ENCODE results near the gene IL2RA. TPM values are rescaled to one million over a fixed set of nuclear protein-coding genes. Genes with fewer than 3 reads are reported as not detected.

The IL2RA gene
- total and polyA plus RNA-seq, 2 donors (not counting 3 experiments of a cell fraction or from before 2014, with no cell fraction given): not detected

GRCh38 chr10:6052247-6053221 lies 9.6 kb downstream of the IL2RA start:
- H4K20me1 ChIP-seq (replicated peaks; ENCODE audit: control insufficient read depth, extremely low read depth, insufficient read depth, low read length): no peaks in the 10 kb centered on the region
- dilution Hi-C loops (cut with MboI; ENCODE audit: extremely low pct_ligation_motif_present, low sequenced_read_pairs) (no loop called here), intact Hi-C loops (cut with micrococcal nuclease) (no loop called here)
- ChIA-PET CTCF (interaction anchor here (1.0 kb wide), 1 partner anchor 22 kb away, joined by 3 read pairs; no protein-coding TSS in a partner anchor), POLR2A (no interaction called here)
- H3K4me3 ChIP-seq (replicated peaks in 1 of 3; ENCODE audit: insufficient read depth in 1 of 3, low read depth in 1 of 3, low read length in 3 of 3): no peak overlapping the region
- H3K9ac ChIP-seq (replicated peaks; ENCODE audit: extremely low read depth, insufficient read depth, low read length): no peak overlapping the region
- TF ChIP-seq POLR2AphosphoS5 (IDR thresholded peaks at IDR 0.05; ENCODE audit: insufficient read depth, low read depth, low read length) (no peak), GATA2 (IDR thresholded peaks at IDR 0.05; ENCODE audit: insufficient read depth, insufficient read length, low read depth, low read length) (no peak), POLR2A (IDR thresholded peaks at IDR 0.05; ENCODE audit: low read depth, low read length) (no peak), CTCF (IDR thresholded peaks at IDR 0.05; ENCODE audit: extremely low read depth in 1 of 2, insufficient read depth in 1 of 2, low read depth in 1 of 2, low read length in 2 of 2) (no peak), JUN (IDR thresholded peaks at IDR 0.05; ENCODE audit: borderline replicate concordance, insufficient read depth, insufficient read length, low read depth) (no peak), EZH2 (IDR thresholded peaks at IDR 0.05; ENCODE audit: borderline replicate concordance, low read depth, low read length, severe bottlenecking) (no peak), MAX (IDR thresholded peaks at IDR 0.05; ENCODE audit: insufficient read depth, insufficient read length) (no peak), MYC (IDR thresholded peaks at IDR 0.05; ENCODE audit: low read depth, low read length) (no peak), FOS (IDR thresholded peaks at IDR 0.05; ENCODE audit: borderline replicate concordance, insufficient read depth, low read length) (no peak)
- no peaks in the 10 kb centered on the region for H3K79me2 ChIP-seq (ENCODE audit: control insufficient read depth, insufficient read depth, low read length)
- H3K4me2 ChIP-seq (ENCODE audit: insufficient read depth, low read length): no peak overlapping the region
- DNase-seq (ENCODE audit: low read depth, low spot score): no peak
- no peaks in the 10 kb centered on the region for H3K36me3 ChIP-seq (ENCODE audit: control insufficient read depth in 2 of 2, extremely low read depth in 1 of 2, insufficient read depth in 2 of 2, low read length in 2 of 2)
- no peak for FAIRE-seq
- no peak overlapping the region for H3K27ac ChIP-seq (ENCODE audit: insufficient read depth, low read depth, low read length)
- peaks cover 0 to 5% of the 10 kb centered on the region in 2 experiments for H3K27me3 ChIP-seq (ENCODE audit: control insufficient read depth in 2 of 2, insufficient read depth in 2 of 2, low read length in 2 of 2)
- peaks cover 9% of the 10 kb centered on the region for H3K4me1 ChIP-seq (ENCODE audit: control insufficient read depth, extremely low read depth, insufficient read depth, low read length)
- no peaks in the 10 kb centered on the region for H3K9me1 ChIP-seq (replicated peaks; ENCODE audit: control insufficient read depth, extremely low read depth, insufficient read depth, low read length)
- no TSS peak for BruUV-seq (replicated peaks)
- H3K9me3 ChIP-seq (replicated peaks; ENCODE audit: control insufficient read depth, insufficient read depth, low read length): no peaks in the 10 kb centered on the region
- no peak overlapping the region for H2AFZ ChIP-seq (ENCODE audit: low read depth, low read length)

Measured in endothelial cell of umbilical vein (primary cell).